DMS79 (cell line): ENCODE data around the gene SLIT3.
A peak's percentile ranks its signal among the peaks of the same experiment; 100 is the strongest.

Experiments
- DNase-seq: peaks from one replicate; lab custom pipeline; 2025; lab: John Stamatoyannopoulos, UW

The SLIT3 gene

GRCh38 chr5:169300468-169301385, at the start of gene SLIT3:
Gene SLIT3 (minus strand): TSS chr5:169301139. CDS start chr5:169300709, 430 bp downstream.
- no peak for DNase-seq

DNA sequence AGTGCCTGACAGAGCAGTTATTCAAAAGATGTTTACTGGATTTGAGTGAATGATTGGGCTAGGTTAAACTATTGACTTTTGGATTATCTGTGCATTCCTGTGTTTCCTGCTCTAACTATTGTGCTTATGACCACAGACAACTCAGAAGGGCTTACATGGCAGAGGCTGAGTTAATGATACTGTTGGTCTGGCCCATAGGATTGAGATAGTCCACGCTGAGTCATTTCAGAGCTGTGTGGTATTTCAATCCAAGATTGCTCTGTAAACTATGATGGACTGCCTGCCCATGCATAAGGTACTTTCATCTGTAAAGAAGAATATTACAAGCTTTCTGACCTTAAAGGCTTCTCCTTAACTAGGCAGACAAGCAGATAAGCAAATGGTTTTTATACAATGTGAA, 49.1 kb upstream of the SLIT3 start:
- DNase-seq, result no peak

GRCh38 chr5:169347786-169348185, 46.8 kb upstream of the SLIT3 start:
- no peak for DNase-seq

DNA sequence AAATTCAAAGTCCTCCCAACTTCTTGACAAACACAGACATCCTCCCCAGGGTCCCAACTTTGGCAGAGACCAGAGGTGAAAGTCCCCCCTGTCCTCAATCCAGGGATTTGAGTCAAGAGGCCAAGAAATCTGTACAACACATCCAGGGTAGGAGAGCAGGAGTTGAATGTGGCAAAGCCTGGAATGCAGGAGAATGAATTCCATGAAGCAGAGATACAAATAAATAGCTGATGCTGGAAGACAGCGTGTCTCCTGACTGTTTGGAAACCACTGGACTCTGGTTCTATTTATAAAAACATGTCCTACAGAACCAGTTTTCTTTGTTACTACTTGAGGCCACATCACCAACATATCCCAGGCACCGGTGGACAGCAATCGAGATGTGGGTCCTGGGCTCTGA, 43.7 kb upstream of the SLIT3 start:
- DNase-seq, result no peak

DNA sequence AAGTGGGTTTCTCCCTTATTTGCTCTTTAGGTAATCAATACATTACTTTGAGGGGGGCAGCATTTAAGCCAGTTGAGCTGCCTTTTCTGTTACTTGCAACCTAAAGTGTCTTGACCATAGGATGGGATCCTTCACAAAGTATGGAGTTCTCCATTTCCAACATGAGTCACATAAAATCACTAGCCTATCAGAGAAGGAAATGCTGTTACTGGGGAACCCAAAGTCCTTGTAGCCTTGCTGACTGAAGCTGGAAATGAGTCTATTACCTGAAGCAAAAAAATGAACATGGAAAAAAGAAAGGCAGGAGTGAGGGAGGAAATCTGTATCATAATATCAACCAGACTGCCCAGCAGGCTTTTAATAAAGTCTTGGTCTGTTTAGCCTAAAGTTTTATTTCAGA, 42.8 kb upstream of the SLIT3 start:
- no peak for DNase-seq

- no peak for DNase-seq
Measured at GRCh38 chr5:169341556-169341955, 40.6 kb upstream of the SLIT3 start.

DNA sequence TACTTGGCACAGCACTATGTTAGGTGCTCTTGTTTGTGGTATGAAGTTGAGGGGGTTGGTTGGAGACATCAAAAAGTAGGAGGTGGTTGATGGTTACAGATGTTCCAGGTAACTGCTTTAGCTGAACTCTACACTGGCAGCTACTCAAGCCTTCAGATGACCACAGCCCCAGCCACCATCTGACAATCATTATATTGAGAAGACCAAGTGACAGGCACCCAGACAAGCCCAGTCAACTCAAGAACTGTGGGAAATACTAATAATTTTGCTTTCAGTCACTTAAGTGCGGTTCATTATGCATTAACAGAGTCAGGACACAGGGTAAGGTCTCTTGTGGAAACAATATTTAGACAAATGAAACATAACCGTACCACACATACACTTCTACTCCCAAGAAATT, 38.9 kb upstream of the SLIT3 start:
- DNase-seq, result no peak

GRCh38 chr5:169336242-169336641, 35.3 kb upstream of the SLIT3 start:
- no peak for DNase-seq

DNA sequence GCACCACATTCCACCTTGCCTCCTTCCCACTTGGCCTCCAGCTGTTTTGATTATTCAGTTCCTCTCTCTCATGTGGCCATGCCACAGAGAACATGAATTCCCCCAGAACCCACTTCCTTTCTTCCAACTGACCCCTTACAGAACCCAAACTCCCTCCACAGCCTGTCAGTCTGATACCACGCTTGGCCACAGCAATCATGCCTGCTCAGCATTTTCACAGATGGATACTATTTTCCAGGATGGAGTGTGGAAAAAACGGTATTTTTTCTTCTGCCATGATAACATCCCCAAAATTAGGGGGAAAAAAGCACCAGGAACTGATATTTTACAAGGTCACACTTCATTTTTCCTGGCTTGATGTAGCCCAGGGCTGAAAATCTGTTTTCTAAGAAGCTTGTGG, 34.9 kb upstream of the SLIT3 start:
- no peak for DNase-seq

DNA sequence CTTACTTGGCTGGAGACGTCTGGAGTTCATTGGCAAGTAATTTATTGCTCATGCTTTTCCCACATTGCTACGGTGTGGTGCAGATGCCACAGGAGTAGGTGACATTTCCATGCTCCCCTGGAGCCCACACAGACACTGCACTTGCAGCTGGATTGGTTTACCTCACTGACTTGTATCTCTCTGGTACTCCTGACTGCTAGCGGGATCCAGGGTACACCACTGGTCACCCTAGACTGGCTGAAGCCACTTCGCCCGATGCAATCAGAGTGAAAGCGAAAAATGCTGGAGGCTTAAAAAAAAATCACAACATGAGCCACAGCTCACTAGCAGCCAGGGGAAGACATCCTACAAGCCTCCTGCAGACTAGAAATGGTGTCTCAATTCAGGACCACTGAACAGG, 32.6 kb upstream of the SLIT3 start:
- no peak for DNase-seq

GRCh38 chr5:169331292-169331852, 30.4 kb upstream of the SLIT3 start:
- no peak for DNase-seq

DNA sequence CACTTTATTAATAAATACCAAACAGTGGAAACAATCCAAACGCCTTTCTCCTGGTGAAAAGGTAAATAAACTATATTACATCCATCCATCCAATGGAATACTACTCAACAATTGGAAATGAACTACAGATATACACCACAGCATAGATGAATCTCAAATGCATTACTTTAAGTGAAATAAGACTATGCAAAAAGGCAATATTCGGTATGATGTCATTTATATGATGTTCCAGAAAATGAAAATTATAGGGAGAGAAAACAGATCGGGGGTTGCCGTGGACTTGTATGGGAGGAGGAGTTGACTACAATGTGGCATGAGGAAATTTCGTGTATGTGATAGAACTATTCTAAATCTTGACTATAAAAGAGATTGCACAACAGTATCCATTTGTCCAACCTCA, 27.5 kb upstream of the SLIT3 start:
- DNase-seq, result no peak

DNA sequence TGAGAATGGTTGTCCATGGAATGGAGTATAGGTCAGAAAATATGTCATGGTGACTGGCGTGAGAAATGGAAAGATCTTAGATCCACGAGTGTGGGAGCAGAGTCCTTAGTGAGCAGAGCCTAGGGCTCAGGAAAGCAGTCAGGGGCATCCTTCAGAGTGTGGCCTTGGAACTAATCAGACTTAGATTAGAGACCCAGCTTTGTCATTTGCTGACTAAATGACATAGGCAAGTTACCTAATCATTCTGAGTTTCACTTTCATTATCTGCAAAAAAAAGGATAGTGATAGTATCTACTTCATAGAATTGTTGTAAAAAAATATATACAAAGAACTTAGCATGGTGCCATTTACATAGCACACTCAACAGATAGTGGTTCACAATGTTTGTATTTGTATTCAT, 24.3 kb upstream of the SLIT3 start:
- DNase-seq, result no peak

DNA sequence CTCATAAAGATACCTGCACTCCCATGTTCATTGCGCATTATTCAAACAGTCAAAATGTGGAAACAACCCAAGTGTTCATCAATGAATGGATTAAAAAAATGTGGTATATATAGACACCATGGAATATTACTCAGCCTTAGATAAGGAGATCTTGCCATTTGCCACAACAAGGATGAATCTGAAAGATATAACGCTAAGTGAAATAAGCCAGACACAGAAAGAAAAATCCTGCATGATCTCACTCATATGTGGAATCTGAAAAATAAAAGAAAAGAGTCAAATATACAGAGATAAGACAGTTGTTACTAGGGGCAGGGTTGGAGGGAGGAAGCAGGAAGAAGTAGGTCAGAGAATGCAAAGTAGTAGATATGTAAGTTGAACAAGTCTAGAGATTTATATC, 17.6 kb upstream of the SLIT3 start:
- DNase-seq, result no peak

GRCh38 chr5:169307646-169308045, 6.7 kb upstream of the SLIT3 start:
- no peak for DNase-seq

DNA sequence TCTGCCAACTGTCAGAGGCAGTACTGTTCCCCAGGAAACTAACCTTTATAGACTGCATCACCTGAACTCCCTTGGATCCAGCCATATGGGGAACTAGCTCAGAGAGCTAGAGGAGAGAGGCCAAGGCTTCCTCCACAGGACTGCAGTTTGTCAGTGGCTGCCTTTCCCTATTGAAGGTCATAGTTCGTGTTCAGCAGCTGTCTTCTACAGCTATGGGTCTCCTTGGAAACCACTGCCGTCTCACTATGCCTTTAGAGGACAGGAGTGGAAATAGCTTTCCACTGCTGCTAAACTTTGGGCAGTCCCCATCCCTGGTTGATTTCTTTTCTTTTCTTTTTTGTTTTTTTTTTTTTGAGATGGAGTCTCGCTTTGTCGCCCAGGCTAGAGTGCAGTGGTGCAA, 4.4 kb upstream of the SLIT3 start:
- DNase-seq, result no peak

DNA sequence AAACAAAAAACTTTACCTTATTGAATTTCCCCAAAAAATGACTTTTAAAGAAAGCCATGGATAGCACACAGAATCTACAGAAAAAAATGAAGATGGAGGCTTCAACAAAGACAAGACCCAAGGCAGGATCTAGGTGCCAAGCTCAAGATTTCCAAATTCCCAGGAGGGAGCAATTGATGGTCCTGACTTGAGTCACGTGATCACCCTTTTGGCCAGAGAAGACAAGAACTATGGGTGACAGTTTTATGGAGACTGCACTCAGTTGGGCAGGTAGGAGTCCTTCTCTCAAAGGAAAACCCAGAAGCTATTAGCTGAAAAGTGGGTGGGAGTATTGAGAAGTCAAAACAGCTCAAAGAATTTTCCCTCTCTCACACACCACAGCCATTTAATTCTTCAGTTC, 3.2 kb upstream of the SLIT3 start:
- no peak for DNase-seq

GRCh38 chr5:169303119-169303515, 2.2 kb upstream of the SLIT3 start:
- DNase-seq, result no peak

DNA sequence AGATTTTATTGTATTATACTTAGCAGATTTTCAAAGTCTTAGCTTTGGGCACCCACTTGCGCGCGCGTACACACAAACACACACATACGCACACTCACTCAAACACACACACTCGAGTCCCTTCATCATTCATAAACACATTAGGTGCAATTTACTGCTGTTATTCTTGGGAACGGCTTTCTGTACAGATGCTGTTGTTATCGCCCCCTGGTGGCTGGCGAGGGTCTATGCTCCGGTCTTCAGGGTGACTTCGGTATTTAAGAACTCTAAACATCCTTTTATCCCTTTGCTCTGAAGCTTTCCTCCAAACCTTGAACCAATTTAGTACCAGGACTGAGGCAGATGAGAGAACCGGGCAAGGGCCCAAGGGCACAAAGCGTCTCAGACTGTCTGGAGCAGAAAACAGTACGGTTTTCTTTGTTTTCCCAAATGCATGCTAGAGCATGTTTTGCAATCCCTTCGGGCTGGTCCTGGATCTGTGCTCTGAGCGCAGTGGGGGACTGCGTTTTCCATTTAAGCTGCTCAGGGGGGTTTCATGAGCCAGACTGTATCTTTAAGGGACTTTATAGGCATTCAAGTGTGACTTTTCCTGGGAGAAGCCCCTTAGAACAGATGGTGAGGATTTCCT, 1.7 kb upstream of the SLIT3 start:
- peak; percentile 31 for DNase-seq

GRCh38 chr5:169301986-169302385, 1.0 kb upstream of the SLIT3 start:
- DNase-seq, result no peak

GRCh38 chr5:169301386-169301934, 521 bp upstream of the SLIT3 start:
- no peak for DNase-seq

DNA sequence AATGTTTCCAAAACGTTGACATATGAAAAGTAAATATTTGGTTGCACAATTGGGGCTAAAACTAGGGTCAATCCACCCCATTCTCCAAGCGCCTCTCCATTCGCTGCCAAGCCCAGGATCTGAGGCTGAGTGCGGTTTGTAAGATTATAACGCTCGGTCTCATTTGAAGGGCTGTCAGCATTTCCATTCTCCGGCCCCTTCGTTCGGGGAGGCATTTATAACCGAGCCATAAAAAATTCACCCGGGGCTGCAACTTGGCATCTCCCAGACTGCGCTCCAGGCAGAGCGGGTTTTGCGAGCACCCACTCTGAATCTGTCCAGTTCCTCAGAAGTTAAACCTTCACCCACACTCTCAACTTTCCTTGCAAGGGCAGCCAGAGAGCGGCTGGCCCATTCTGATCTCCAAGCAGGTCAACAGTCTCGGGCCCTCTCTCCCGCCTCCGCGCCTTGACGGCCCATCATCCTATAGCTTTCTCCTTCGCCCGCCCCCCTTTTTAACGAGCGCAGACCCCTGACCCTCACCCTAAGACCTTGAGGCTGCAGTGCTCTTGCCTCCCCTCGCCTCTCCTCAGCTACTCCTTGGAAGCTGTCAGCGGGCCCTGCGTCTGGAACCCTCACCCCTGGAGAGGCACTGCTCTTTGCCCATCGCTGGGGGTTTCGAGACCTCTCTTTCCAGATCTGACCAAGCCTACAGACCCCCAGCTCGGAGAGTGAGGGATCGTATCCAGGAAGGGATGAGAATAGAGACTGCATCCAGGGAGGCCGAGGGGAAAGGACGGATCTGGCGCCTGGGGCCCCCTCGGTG, 1.1 kb downstream of the SLIT3 start:
- peak; percentile 28 for DNase-seq
